ENCODE measurements around the gene F7.
"Not testable (repeated sequence)": the region's sequence is repeated elsewhere in the genome, so short reads cannot be mapped to it uniquely, and the experiment has no call there.

The F7 gene

GRCh38 chr13:113105032-113105920 lies at the start of gene F7:
TSS of gene F7 (plus strand) at chr13:113105791. CDS start at chr13:113105842, 51 bp downstream.
- Histone ChIP-seq H4K20me1 (ENCODE audit: control insufficient read depth, insufficient read depth, low read depth, low read length) (no peaks in the 10 kb centered on the region), H3K36me3 (ENCODE audit: control insufficient read depth, low read length) (no peaks in the 10 kb centered on the region), H3K27ac (ENCODE audit: low read depth, low read length) (no peak within 1 kb of the TSS), H3K9me3 (ENCODE audit: control insufficient read depth, insufficient read depth, low read length) (peaks cover 7% of the 10 kb centered on the region; the same call in 1 of the 2 replicates), H3F3A (ENCODE audit: control insufficient read depth, insufficient read depth) (no peaks in the 10 kb centered on the region), H3K4me3 (ENCODE audit: low read length) (no peak within 1 kb of the TSS), H3K4me1 (ENCODE audit: control insufficient read depth, low read length) (no peaks in the 10 kb centered on the region), H3K9me2 (replicated peaks; ENCODE audit: control insufficient read depth, low read length) (no peaks in the 10 kb centered on the region), H3K4me2 (ENCODE audit: low read length) (no peak within 1 kb of the TSS), H3K79me2 (ENCODE audit: control insufficient read depth, low read length) (no peaks in the 10 kb centered on the region), H3K27me3 (ENCODE audit: control insufficient read depth, low read length) (no peaks in the 10 kb centered on the region)
- TF ChIP-seq CTCF (IDR thresholded peaks at IDR 0.05; ENCODE audit: low read depth, low read length, poor library complexity, severe bottlenecking) (no peak), EZH2phosphoT487 (IDR thresholded peaks at IDR 0.05; ENCODE audit: borderline replicate concordance, low read length) (no peak)

- no peaks in the 10 kb centered on the region for H3F3A ChIP-seq (ENCODE audit: control insufficient read depth, insufficient read depth)
- H4K20me1 ChIP-seq (ENCODE audit: control insufficient read depth, insufficient read depth, low read depth, low read length): no peaks in the 10 kb centered on the region
- no peaks in the 10 kb centered on the region for H3K36me3 ChIP-seq (ENCODE audit: control insufficient read depth, low read length)
- no peaks in the 10 kb centered on the region for H3K27me3 ChIP-seq (ENCODE audit: control insufficient read depth, low read length)
- no peaks in the 10 kb centered on the region for H3K9me2 ChIP-seq (replicated peaks; ENCODE audit: control insufficient read depth, low read length)
- no peak overlapping the region for H3K4me2 ChIP-seq (ENCODE audit: low read length)
- no peaks in the 10 kb centered on the region for H3K4me1 ChIP-seq (ENCODE audit: control insufficient read depth, low read length)
- H3K79me2 ChIP-seq (ENCODE audit: control insufficient read depth, low read length): no peaks in the 10 kb centered on the region
- TF ChIP-seq CTCF (IDR thresholded peaks at IDR 0.05; ENCODE audit: low read depth, low read length, poor library complexity, severe bottlenecking) (no peak), EZH2phosphoT487 (IDR thresholded peaks at IDR 0.05; ENCODE audit: borderline replicate concordance, low read length) (no peak)
- H3K9me3 ChIP-seq (ENCODE audit: control insufficient read depth, insufficient read depth, low read length): peaks cover 23% of the 10 kb centered on the region; the same call in 1 of the 2 replicates
- H3K27ac ChIP-seq (ENCODE audit: low read depth, low read length): no peak overlapping the region
- H3K4me3 ChIP-seq (ENCODE audit: low read length): no peak overlapping the region
Measured at GRCh38 chr13:113057084-113057483, 48.5 kb upstream of the F7 start.

- not testable (repeated sequence) for H3K4me3 ChIP-seq (ENCODE audit: low read length); H3K36me3 ChIP-seq (ENCODE audit: control insufficient read depth, low read length); H3K27me3 ChIP-seq (ENCODE audit: control insufficient read depth, low read length); H4K20me1 ChIP-seq (ENCODE audit: control insufficient read depth, insufficient read depth, low read depth, low read length); H3K27ac ChIP-seq (ENCODE audit: low read depth, low read length); H3K9me2 ChIP-seq (replicated peaks; ENCODE audit: control insufficient read depth, low read length); H3K79me2 ChIP-seq (ENCODE audit: control insufficient read depth, low read length); H3K4me2 ChIP-seq (ENCODE audit: low read length); H3K4me1 ChIP-seq (ENCODE audit: control insufficient read depth, low read length); H3F3A ChIP-seq (ENCODE audit: control insufficient read depth, insufficient read depth)
- H3K9me3 ChIP-seq (ENCODE audit: control insufficient read depth, insufficient read depth, low read length): peaks cover 23% of the 10 kb centered on the region; the same call in 1 of the 2 replicates
Measured at GRCh38 chr13:113057559-113057958, 48.0 kb upstream of the F7 start.

All from DOHH2 (cell line).